Glutamatergic neuron (in vitro differentiated cells): ENCODE measurements around the gene CSAD. TPM values are rescaled to one million over a fixed set of nuclear protein-coding genes. Genes with fewer than 3 reads are reported as not detected.

ENCODE experiments used
- DNase-seq: peaks from one replicate; pipeline ENCODE4 v3.0.0; 2022
- H3K27ac Mint-ChIP-seq: one replicate; pipeline ENCODE4 v1.8.0; 2020; ENCODE audit warnings: mild to moderate bottlenecking, mixed read lengths, inconsistent platforms; ENCODE audit not compliant: unreplicated experiment
- H3K27me3 Mint-ChIP-seq: one replicate; pipeline ENCODE4 v1.8.0; 2020; ENCODE audit warnings: mild to moderate bottlenecking, moderate library complexity, mixed read lengths, inconsistent platforms; ENCODE audit not compliant: unreplicated experiment
- H3K36me3 Mint-ChIP-seq: one replicate; pipeline ENCODE4 v1.8.0; 2020; ENCODE audit warnings: mild to moderate bottlenecking, mixed read lengths, inconsistent platforms; ENCODE audit not compliant: unreplicated experiment
- H3K4me1 Mint-ChIP-seq: one replicate; pipeline ENCODE4 v1.8.0; 2020; ENCODE audit warnings: mild to moderate bottlenecking, low read depth, mixed read lengths, inconsistent platforms; ENCODE audit not compliant: unreplicated experiment
- H3K4me3 Mint-ChIP-seq: one replicate; pipeline ENCODE4 v1.8.0; 2020; ENCODE audit warnings: mild to moderate bottlenecking, mixed read lengths, inconsistent platforms; ENCODE audit not compliant: unreplicated experiment
- H3K9me3 Mint-ChIP-seq: one replicate; pipeline ENCODE4 v1.8.0; 2020; ENCODE audit warnings: mild to moderate bottlenecking, moderate library complexity, mixed read lengths, inconsistent platforms; ENCODE audit not compliant: unreplicated experiment
- CTCF ChIP-seq: fragments of 200-600 bp; sonication (generic); IDR thresholded peaks from one replicate; pipeline ENCODE4 v1.5.0; 2021; ENCODE audit not compliant: partially characterized antibody, unreplicated experiment
- total RNA-seq: library from RNA; stranded (reverse); fragmentation: NEBNext Ultra II Directional; extraction: Animal tissue kit (Norgen Biotek cat#: 25700); gene quantifications from one replicate; pipeline ENCODE4 v1.2.1, GENCODE V29; 2021; ENCODE audit not compliant: unreplicated experiment

The CSAD gene
- total RNA-seq, 1 donor from 2014 or later: 34.5 TPM

DNA sequence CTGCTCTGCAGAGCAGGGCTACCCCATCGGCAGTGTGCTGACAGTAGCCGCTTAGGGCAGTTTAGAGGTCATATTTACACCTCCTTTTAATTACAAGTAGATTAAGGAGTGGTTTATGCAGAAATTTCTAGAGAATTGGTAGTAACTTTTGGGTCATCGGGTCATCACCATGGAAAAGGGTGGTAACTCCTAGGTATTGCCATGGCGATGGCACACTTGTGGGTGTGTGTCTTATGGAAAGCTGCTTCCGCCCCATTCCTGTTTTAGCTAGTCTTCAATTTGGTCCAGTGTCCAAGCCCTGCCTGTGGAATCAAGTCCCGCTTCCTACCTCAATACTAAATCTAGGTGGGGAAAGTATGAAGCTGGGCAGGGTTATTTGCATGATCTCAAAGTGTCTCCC, 29.7 kb downstream of the CSAD start:
- no peak for DNase-seq
- Mint-ChIP-seq H3K36me3 (no peaks in the 10 kb centered on the region), H3K27me3 (no peaks in the 10 kb centered on the region), H3K4me3 (no peak overlapping the region), H3K4me1 (peaks cover 3% of the 10 kb centered on the region), H3K9me3 (no peaks in the 10 kb centered on the region), H3K27ac (no peak overlapping the region)
- TF ChIP-seq CTCF: no peak

DNA sequence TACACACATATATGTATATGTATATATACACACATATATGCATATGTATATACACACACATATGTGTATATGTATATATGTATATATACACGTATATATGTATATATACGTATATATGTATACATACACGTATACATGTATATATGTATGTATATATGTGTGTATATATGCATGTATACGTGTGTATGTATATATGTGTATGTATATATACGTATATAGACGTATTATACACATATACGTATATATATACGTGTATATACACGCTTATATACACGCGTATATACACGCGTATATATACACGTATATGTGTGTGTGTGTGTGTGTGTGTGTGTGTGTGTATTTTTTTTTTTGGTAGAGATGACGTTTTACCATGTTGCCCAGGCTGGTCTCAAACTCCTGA, 33.1 kb downstream of the CSAD start:
- H3K9me3 Mint-ChIP-seq: no peaks in the 10 kb centered on the region
- no peak for TF ChIP-seq CTCF
- DNase-seq: no peak
- H3K27ac Mint-ChIP-seq: no peak overlapping the region
- H3K36me3 Mint-ChIP-seq: no peaks in the 10 kb centered on the region
- H3K4me3 Mint-ChIP-seq: no peak overlapping the region
- peaks cover 2% of the 10 kb centered on the region for H3K27me3 Mint-ChIP-seq
- peaks cover 3% of the 10 kb centered on the region for H3K4me1 Mint-ChIP-seq

- peaks cover 3% of the 10 kb centered on the region for H3K4me1 Mint-ChIP-seq
- no peak overlapping the region for H3K27ac Mint-ChIP-seq
- H3K9me3 Mint-ChIP-seq: no peaks in the 10 kb centered on the region
- H3K27me3 Mint-ChIP-seq: peaks cover 2% of the 10 kb centered on the region
- no peak overlapping the region for H3K4me3 Mint-ChIP-seq
- TF ChIP-seq CTCF: no peak
- H3K36me3 Mint-ChIP-seq: no peaks in the 10 kb centered on the region
- no peak for DNase-seq
Measured at GRCh38 chr12:53147181-53147580, 33.5 kb downstream of the CSAD start.

DNA sequence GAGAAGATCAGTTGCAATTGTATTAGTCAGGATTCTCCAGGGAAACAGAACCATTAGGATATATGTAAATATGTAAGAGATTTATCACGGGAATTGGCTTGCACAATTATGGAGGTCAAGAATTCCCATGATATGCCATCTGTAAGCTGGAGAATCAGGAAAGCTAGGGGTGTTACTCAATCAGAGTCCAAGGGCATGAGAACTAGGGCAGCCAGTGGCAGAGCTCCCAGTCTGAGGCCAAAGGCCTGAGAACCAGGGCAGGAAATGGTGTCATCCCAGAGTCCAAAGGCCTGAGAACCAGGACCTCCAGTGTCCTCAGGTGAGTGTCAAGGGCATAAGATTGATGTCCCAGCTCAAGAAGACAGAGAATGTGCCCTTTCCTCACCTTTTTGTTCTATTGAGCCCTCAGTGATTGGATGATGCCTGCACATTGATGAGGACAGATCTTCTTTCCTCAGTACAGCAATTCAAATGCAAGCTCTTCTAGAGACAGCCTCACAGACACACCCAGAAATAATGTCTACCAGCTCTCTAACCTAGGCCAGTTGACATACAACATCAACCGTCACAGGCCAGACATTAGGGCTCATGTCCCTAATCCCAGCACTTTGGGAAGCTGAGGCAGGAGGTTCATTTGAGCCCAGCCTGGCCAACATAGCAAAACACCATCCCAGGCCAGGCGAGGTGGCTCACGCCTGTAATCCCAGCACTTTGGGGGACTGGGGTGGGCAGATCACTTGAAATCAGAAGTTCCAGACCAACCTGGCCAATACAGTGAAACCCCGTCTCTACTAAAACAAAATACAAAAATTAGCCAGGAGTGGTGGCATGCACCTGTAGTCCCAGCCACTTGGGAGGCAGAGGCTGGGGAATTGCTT, 35.1 kb downstream of the CSAD start:
- Mint-ChIP-seq H3K4me3 (no peak overlapping the region), H3K4me1 (peaks cover 3% of the 10 kb centered on the region), H3K9me3 (peaks cover 2% of the 10 kb centered on the region), H3K27ac (no peak overlapping the region), H3K27me3 (peaks cover 2% of the 10 kb centered on the region), H3K36me3 (no peaks in the 10 kb centered on the region)
- DNase-seq: no peak
- TF ChIP-seq CTCF: no peak

GRCh38 chr12:53143355-53143754, 37.4 kb downstream of the CSAD start:
- Mint-ChIP-seq H3K27me3 (peaks cover 2% of the 10 kb centered on the region), H3K36me3 (no peaks in the 10 kb centered on the region), H3K4me3 (no peak overlapping the region), H3K4me1 (no peaks in the 10 kb centered on the region), H3K9me3 (peaks cover 2% of the 10 kb centered on the region), H3K27ac (no peak overlapping the region)
- TF ChIP-seq CTCF: no peak
- DNase-seq: no peak
